ENCODE data around the gene NRXN3. TPM values are rescaled to one million over a fixed set of nuclear protein-coding genes. Genes with fewer than 3 reads are reported as not detected.
A peak's percentile ranks its signal among the peaks of the same experiment; 100 is the strongest.
"Not testable (repeated sequence)": the region's sequence is repeated elsewhere in the genome, so short reads cannot be mapped to it uniquely, and the experiment has no call there.

The NRXN3 gene
- polyA plus RNA-seq, 6 donors from 2014 or later, result not detected

GRCh38 chr14:79734656-79735055 is 1564.5 kb downstream of the NRXN3 start:
- H3K27me3 Mint-ChIP-seq, result peaks cover 0 to 3% (median 0%) of the 10 kb centered on the region in 3 donors

GRCh38 chr14:79735121-79735520 is 1564.9 kb downstream of the NRXN3 start:
- no peak for ATAC-seq (ENCODE audit: low read depth in 2 of 2)
- H3K27ac Mint-ChIP-seq, result no peak overlapping the region
- peaks cover 9 to 29% (median 16%) of the 10 kb centered on the region in 7 donors for H3K9me3 Mint-ChIP-seq
- no peaks in the 10 kb centered on the region for H3K36me3 Mint-ChIP-seq
- H3K4me3 Mint-ChIP-seq, result no peak overlapping the region
- H3K4me1 Mint-ChIP-seq, result no peaks in the 10 kb centered on the region
- H3K27me3 Mint-ChIP-seq, result no peaks in the 10 kb centered on the region
- no peak for DNase-seq

More at GRCh38 chr14:79734656-79735055, 1564.5 kb downstream of the NRXN3 start:
- Mint-ChIP-seq H3K27ac (no peak overlapping the region), H3K36me3 (no peaks in the 10 kb centered on the region), H3K4me1 (no peaks in the 10 kb centered on the region), H3K4me3 (no peak overlapping the region), H3K9me3 (peaks cover 5 to 29% (median 14%) of the 10 kb centered on the region in 7 donors)
- DNase-seq, result no peak
- no peak for ATAC-seq (ENCODE audit: low read depth in 2 of 2)

DNA sequence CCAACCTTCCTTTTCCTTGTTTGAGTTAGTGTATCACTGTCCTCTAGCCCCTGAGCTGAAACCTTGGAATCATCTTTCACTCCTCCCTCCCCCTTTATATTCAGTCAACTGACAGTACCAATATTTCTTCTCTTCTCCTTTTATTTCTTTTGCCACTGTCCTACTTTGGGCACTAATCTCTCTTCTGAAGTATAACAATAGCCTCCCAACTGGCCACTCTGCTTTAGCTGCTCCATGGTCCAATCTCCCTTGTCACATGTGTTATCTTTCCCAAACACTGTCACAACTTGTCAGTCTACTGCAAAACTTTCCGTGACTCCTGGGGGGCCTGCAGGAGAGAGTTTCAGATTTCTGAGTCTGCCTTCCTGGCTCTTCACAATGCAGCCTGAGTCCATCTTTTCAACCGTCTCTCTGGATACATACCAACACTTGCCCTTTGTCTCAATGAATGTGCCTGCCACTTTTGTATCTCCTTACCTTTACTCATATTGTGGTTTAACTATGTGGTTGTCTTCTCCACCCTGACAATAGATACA is 1570.0 kb downstream of the NRXN3 start:
- no peak overlapping the region for H3K27ac Mint-ChIP-seq

GRCh38 chr14:79742142-79742541 is 1572.0 kb downstream of the NRXN3 start:
- Mint-ChIP-seq H3K27ac (no peak overlapping the region), H3K9me3 (peaks cover 7 to 14% (median 9%) of the 10 kb centered on the region in 7 donors), H3K4me3 (no peak overlapping the region), H3K36me3 (no peaks in the 10 kb centered on the region), H3K4me1 (no peaks in the 10 kb centered on the region), H3K27me3 (no peaks in the 10 kb centered on the region)
- ATAC-seq (ENCODE audit: low read depth in 2 of 2), result no peak
- no peak for DNase-seq

More for the DNA sequence above, 1570.0 kb downstream of the NRXN3 start:
- H3K4me3 Mint-ChIP-seq, result no peak overlapping the region
- H3K4me1 Mint-ChIP-seq, result no peaks in the 10 kb centered on the region
- DNase-seq, result no peak
- ATAC-seq (ENCODE audit: low read depth in 2 of 2), result no peak
- H3K27me3 Mint-ChIP-seq, result no peaks in the 10 kb centered on the region
- H3K9me3 Mint-ChIP-seq, result peaks cover 12 to 27% (median 14%) of the 10 kb centered on the region in 7 donors
- H3K36me3 Mint-ChIP-seq, result no peaks in the 10 kb centered on the region

DNA sequence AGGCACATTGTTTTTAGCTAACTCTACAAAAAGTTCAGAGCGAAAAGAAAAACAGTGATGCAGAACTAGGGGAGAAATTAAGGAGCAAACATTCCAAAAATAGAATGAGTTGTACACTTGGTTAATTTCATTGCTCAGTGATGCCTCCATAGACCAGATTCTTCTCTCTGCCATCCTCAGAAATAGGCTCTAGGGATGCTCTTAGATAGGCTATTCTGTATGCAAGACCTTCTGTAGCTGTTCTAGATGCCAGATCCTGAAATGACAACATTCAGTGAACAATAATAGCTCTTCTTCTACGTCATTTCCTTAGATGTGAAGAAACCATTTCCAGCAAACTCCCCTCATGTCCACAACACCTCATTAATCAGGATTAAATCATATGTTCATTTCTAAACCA is 1574.9 kb downstream of the NRXN3 start:
- no peaks in the 10 kb centered on the region for H3K4me1 Mint-ChIP-seq
- H3K4me3 Mint-ChIP-seq, result no peak overlapping the region
- DNase-seq, result no peak
- H3K27ac Mint-ChIP-seq, result no peak overlapping the region
- ATAC-seq (ENCODE audit: low read depth in 2 of 2), result no peak
- no peaks in the 10 kb centered on the region for H3K36me3 Mint-ChIP-seq
- H3K9me3 Mint-ChIP-seq, result peaks cover 0 to 13% (median 2%) of the 10 kb centered on the region in 7 donors
- H3K27me3 Mint-ChIP-seq, result no peaks in the 10 kb centered on the region

GRCh38 chr14:79749065-79749464 is 1578.9 kb downstream of the NRXN3 start:
- no peaks in the 10 kb centered on the region for H3K36me3 Mint-ChIP-seq
- no peak overlapping the region for H3K27ac Mint-ChIP-seq
- H3K4me1 Mint-ChIP-seq, result no peaks in the 10 kb centered on the region
- no peak for DNase-seq
- ATAC-seq (ENCODE audit: low read depth in 2 of 2), result no peak
- peaks cover 0 to 9% (median 3%) of the 10 kb centered on the region in 7 donors for H3K9me3 Mint-ChIP-seq
- no peaks in the 10 kb centered on the region for H3K27me3 Mint-ChIP-seq
- no peak overlapping the region for H3K4me3 Mint-ChIP-seq

- Mint-ChIP-seq H3K9me3 (peaks cover 0 to 9% (median 4%) of the 10 kb centered on the region in 7 donors), H3K4me1 (no peaks in the 10 kb centered on the region), H3K4me3 (no peak overlapping the region), H3K27me3 (no peaks in the 10 kb centered on the region), H3K36me3 (no peaks in the 10 kb centered on the region), H3K27ac (no peak overlapping the region)
- DNase-seq (no peak), ATAC-seq (ENCODE audit: low read depth in 2 of 2) (no peak)
These were observed 1588.8 kb downstream of the NRXN3 start for GRCh38 chr14:79758985-79759384.

- DNase-seq (no peak), ATAC-seq (ENCODE audit: low read depth in 2 of 2) (no peak)
- Mint-ChIP-seq H3K36me3 (no peaks in the 10 kb centered on the region), H3K4me3 (no peak overlapping the region), H3K9me3 (peaks cover 2 to 14% (median 6%) of the 10 kb centered on the region in 7 donors), H3K4me1 (no peaks in the 10 kb centered on the region), H3K27ac (no peak overlapping the region), H3K27me3 (no peaks in the 10 kb centered on the region)
These were observed 1594.2 kb downstream of the NRXN3 start for GRCh38 chr14:79764323-79764722.

DNA sequence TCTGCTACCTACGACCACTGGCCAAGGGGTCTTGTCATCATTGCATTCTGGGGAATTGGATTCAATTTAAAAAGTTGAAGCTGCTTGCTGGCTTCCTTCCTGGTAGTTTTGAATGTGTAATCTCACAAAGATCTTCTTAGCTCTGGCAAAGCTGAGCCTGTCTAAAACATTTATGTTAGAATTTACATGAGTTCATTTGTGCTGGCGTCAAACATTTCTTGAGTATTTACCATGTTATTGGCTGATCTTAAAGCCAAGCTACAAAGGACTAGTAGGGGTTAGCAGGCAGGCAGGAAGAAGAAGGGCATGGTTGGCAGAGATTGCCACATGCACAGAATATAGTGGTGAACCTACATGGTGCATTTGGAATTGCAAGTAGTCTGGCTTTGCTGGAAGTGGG is 1596.3 kb downstream of the NRXN3 start:
- peak overlapping the region in 1 of 6 donors; percentile 92 for H3K27ac Mint-ChIP-seq
- H3K27me3 Mint-ChIP-seq, result no peaks in the 10 kb centered on the region
- no peak overlapping the region for H3K4me3 Mint-ChIP-seq

GRCh38 chr14:79767251-79767650 is 1597.1 kb downstream of the NRXN3 start:
- DNase-seq (no peak), ATAC-seq (ENCODE audit: low read depth in 2 of 2) (no peak)
- Mint-ChIP-seq H3K27me3 (no peaks in the 10 kb centered on the region), H3K4me3 (no peak overlapping the region), H3K9me3 (peaks cover 0 to 18% (median 7%) of the 10 kb centered on the region in 7 donors), H3K4me1 (no peaks in the 10 kb centered on the region), H3K27ac (no peak overlapping the region), H3K36me3 (no peaks in the 10 kb centered on the region)

More for the DNA sequence above, 1596.3 kb downstream of the NRXN3 start:
- Mint-ChIP-seq H3K4me1 (no peaks in the 10 kb centered on the region), H3K9me3 (peaks cover 0 to 18% (median 7%) of the 10 kb centered on the region in 7 donors), H3K36me3 (no peaks in the 10 kb centered on the region)
- ATAC-seq (ENCODE audit: low read depth in 2 of 2), result no peak
- no peak for DNase-seq

GRCh38 chr14:79767721-79768120 is 1597.5 kb downstream of the NRXN3 start:
- H3K9me3 Mint-ChIP-seq, result peaks cover 0 to 18% (median 7%) of the 10 kb centered on the region in 7 donors
- not testable (repeated sequence) for H3K4me3 Mint-ChIP-seq; DNase-seq; H3K4me1 Mint-ChIP-seq; H3K27me3 Mint-ChIP-seq; H3K27ac Mint-ChIP-seq; ATAC-seq (ENCODE audit: low read depth in 2 of 2); H3K36me3 Mint-ChIP-seq

DNA sequence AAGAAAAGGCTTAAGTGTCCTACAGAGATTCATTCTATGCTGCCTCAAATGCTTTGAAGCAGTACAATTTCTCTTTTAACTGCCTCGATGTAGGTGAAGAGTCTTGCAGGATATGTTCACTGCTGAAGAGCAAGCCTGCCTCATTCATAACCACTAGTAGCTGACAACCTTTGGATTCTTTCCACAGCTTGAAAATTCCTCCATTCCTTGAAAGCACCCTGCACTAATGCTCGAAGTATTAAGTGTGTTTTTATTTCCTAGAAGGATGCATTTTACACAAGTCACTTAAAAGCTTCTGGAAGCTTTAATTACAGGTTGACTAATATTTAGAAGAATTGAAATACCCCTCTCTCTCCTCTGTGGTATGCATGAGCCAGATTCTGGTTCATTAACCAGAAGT is 1611.7 kb downstream of the NRXN3 start:
- no peaks in the 10 kb centered on the region for H3K27me3 Mint-ChIP-seq
- DNase-seq, result no peak
- H3K4me3 Mint-ChIP-seq, result no peak overlapping the region
- ATAC-seq (ENCODE audit: low read depth in 2 of 2), result no peak
- no peak overlapping the region for H3K27ac Mint-ChIP-seq
- no peaks in the 10 kb centered on the region for H3K4me1 Mint-ChIP-seq
- peaks cover 0 to 8% (median 4%) of the 10 kb centered on the region in 7 donors for H3K9me3 Mint-ChIP-seq
- no peaks in the 10 kb centered on the region for H3K36me3 Mint-ChIP-seq

- no peaks in the 10 kb centered on the region for H3K36me3 Mint-ChIP-seq
- DNase-seq, result no peak
- no peak overlapping the region for H3K4me3 Mint-ChIP-seq
- no peaks in the 10 kb centered on the region for H3K4me1 Mint-ChIP-seq
- ATAC-seq (ENCODE audit: low read depth in 2 of 2), result no peak
- H3K9me3 Mint-ChIP-seq, result peaks cover under 1 to 14% (median 7%) of the 10 kb centered on the region in 7 donors
- no peak overlapping the region for H3K27ac Mint-ChIP-seq
- no peaks in the 10 kb centered on the region for H3K27me3 Mint-ChIP-seq
These were observed 1612.9 kb downstream of the NRXN3 start for GRCh38 chr14:79783041-79783440.

- no peak overlapping the region for H3K27ac Mint-ChIP-seq
- ATAC-seq (ENCODE audit: low read depth in 2 of 2) (no peak), DNase-seq (no peak)
- H3K9me3 Mint-ChIP-seq, result peaks cover 4 to 29% (median 8%) of the 10 kb centered on the region in 7 donors
- no peaks in the 10 kb centered on the region for H3K36me3 Mint-ChIP-seq
- no peaks in the 10 kb centered on the region for H3K27me3 Mint-ChIP-seq
- H3K4me1 Mint-ChIP-seq, result no peaks in the 10 kb centered on the region
- no peak overlapping the region for H3K4me3 Mint-ChIP-seq
These were observed 1616.3 kb downstream of the NRXN3 start for GRCh38 chr14:79786522-79786921.

DNA sequence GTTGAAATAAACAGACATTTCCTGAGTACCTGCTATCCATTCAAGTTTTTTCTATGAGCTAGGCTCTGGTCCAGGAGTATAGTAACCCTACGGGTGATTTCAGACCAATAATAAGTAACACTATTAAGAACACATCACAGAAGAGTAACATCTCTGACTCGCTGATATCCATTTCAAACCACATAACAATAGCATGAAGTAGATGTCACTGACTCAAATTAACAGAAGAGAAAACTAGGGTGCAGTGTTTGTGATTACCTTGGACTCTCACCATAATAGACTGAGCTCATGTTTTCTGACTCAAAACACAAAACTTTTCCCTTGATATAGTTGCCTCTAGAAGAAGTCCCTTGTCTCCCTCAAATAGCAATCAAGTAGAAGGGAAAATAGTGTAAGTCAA is 1618.2 kb downstream of the NRXN3 start:
- Mint-ChIP-seq H3K27me3 (no peaks in the 10 kb centered on the region), H3K4me1 (no peaks in the 10 kb centered on the region), H3K27ac (no peak overlapping the region), H3K36me3 (no peaks in the 10 kb centered on the region), H3K4me3 (no peak overlapping the region), H3K9me3 (peaks cover 2 to 29% (median 8%) of the 10 kb centered on the region in 7 donors)
- DNase-seq (no peak), ATAC-seq (ENCODE audit: low read depth in 2 of 2) (no peak)

All from naive B cell (primary cell).